GM12872 (cell line): ENCODE results near the gene CARS1.

Experiments
- TF ChIP-seq, protein P1 (sequence below): IDR thresholded peaks from 3 replicates; pipeline ENCODE4 v1.5.1; 2011; ENCODE audit warnings: low read depth, mild to moderate bottlenecking, low read length, moderate library complexity; ENCODE audit not compliant: insufficient read depth

Gene CARS1

DNA sequence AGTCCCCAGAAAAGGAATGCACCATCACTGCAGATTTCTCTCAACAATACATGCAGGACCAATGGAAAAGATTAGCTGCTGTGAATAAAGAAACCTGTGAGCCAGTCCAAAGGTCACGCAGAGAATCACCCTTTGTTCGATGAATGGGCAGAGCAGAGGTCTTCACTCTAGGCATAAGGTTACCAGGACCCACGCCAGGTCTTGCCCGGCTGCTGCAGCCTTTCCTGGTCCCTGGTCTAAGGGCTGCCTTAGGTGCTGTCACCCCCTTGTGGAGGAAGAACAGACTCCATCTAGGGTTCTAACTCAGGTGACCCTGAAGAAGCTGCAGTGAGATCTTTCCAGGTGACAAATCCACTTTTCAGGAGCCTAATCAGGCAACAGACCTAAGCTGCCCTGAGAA is 36.1 kb downstream of the CARS1 start:
- TF ChIP-seq, protein P1, sequence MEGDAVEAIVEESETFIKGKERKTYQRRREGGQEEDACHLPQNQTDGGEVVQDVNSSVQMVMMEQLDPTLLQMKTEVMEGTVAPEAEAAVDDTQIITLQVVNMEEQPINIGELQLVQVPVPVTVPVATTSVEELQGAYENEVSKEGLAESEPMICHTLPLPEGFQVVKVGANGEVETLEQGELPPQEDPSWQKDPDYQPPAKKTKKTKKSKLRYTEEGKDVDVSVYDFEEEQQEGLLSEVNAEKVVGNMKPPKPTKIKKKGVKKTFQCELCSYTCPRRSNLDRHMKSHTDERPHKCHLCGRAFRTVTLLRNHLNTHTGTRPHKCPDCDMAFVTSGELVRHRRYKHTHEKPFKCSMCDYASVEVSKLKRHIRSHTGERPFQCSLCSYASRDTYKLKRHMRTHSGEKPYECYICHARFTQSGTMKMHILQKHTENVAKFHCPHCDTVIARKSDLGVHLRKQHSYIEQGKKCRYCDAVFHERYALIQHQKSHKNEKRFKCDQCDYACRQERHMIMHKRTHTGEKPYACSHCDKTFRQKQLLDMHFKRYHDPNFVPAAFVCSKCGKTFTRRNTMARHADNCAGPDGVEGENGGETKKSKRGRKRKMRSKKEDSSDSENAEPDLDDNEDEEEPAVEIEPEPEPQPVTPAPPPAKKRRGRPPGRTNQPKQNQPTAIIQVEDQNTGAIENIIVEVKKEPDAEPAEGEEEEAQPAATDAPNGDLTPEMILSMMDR, result peak; percentile 63

DNA sequence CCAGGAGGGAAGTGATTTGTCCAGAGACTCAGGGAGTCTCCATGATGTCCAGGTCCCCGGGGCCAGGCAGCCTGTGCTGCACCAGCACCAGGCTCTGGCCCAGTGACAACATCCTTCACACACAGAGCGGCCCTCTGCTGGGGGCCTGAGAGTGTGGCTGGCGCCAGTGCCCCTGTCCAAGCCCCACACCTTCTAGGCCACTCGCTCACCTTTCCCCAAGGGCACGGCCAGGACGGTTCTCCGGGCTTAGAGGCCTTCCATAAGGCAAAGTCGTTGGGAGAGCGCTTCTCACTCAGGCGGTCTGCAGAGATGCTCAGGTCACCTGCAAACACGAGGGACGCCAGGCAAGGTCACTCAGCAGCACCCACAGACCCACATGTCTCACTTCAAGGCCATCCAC is 37.2 kb downstream of the CARS1 start:
- TF ChIP-seq, protein P1, result no peak

DNA sequence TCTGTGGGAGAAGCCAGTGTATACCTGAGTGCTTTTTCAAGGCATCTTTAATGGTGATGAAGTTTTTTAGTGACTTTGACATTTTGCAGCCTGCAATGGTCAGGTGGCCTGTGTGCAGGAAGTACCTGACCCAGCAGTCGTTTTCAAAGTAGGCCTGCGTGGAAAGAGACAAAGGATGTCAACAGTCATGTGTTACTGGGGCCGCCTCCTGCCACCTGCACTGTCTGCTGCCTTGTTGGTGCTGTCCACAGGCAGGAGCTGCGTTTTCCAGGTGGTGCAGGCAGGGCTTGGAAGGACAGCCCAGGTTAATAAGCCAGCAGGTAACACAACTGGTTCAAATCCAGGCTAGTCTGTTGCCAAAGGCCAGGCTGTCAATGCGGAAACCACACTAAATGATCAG is 38.6 kb downstream of the CARS1 start:
- TF ChIP-seq, protein P1, result no peak

DNA sequence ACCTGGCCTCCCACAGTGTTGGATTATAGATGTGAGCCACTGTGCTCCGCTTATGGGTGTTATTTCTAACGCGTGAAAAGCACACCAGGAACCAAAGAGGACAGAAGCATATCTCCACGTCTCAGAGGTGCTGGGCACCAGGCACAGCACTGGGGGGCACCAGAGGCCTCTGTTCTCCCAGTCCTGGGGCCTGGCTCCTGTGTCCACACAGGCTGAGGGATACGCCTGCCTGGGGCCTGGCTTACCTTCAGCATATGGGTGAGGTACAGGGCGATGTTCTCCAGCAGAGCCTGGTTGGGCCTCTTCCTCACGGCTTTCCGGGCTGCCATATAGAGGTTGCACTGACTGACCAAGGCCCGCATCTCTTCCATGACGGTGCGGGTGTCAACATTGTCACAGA is 40.4 kb downstream of the CARS1 start:
- TF ChIP-seq, protein P1, result no peak

DNA sequence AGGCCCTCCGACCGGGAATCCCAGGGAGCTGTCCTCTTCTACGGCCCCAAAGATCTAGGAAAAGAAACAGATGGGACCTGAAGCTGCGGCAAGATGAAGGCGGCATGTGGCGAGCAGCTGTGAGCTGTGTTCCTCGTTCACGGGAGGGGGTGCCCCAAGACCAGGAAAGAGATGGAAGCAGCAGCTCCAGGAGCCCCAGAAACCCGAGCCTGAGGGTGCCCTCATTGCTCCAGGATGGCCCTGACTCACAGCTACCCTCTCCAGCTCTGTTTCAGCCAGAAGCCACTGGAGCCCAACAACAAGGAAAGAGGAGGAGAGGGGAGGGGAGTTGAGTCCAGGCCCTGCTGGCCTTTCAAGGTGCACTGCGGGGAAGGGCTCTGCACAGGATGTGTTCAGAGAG is 41.4 kb downstream of the CARS1 start:
- TF ChIP-seq, protein P1, result no peak

DNA sequence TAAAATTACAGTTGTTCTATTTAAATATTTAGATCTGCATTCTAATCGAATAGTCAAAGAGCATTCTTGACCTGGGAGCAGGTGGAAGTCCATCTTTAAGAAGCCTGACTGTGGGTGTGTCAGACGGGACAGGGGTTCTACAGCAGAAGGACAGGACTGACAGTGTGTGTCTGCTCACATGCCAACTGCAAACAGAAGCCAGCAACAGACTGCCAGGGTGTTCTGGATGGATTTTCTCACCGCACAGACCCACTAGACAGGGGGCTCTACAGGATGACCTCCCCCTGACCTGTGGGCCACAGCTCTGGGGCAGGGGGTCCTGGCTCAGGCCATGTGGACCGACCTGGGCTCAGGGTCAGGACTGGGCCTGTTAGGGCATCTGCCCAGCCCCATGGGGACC is 42.3 kb downstream of the CARS1 start:
- TF ChIP-seq, protein P1, result no peak

DNA sequence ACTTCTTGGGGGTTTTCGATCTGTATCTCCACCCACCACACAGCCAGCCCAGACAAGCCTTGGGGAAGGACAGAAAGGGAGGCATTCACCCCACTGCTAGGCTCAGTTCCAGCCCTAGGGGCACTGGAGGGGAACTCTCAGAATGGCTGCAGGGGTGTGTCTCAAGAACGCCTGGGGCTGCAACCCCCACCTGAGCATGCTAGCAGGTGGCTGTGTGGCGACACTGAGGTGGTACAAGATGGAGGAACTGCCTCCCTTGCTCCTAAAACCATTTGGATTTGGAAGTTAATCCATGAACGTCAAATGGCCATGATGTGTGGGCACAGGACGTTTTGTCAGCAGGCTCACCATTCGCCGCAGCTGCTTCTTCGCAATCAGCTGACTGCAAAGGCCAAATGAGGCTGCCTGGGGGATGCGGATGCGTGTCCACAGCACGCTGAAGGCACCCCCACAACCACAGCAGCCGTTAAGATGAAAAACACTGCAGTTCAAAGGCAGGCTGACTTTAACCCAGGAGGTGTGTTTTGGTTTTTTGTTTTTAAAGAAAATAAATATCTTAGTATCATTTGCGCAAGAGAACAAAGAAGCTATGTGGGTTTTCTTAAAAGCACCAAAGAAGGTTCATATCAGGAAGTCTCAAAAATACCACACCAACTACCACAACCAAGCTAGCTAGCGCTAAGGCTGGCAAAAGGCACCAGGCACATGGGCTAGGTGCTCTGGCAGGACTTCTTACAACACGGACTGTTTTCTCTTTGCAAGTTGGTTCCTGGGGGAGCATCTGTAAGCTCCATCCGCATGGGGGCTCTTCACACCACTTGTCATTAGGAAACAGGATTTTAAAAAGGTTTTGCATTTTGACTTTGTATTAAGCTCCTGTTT is 42.9 kb downstream of the CARS1 start:
- TF ChIP-seq, protein P1, result no peak
